ENCODE data around the gene BTG2. TPM values are rescaled to one million over a fixed set of nuclear protein-coding genes. Genes with fewer than 3 reads are reported as not detected.
A peak's percentile ranks its signal among the peaks of the same experiment; 100 is the strongest.

BTG2 gene
- total and polyA plus RNA-seq, 3 experiments from 2014 or later: 97.8 to 138 (median 102) TPM

- H3K27ac Mint-ChIP-seq: peak overlapping the region; percentile 98 to 100 (median 99)
- peak overlapping the region; percentile 98 for H3K27ac ChIP-seq (ENCODE audit: low read depth, low read length)
- H3K36me3 Mint-ChIP-seq: peaks cover 22 to 40% (median 24%) of the 10 kb centered on the region in 3 donors
- peak in 1 of 5 donors; percentile 48 for DNase-seq
- CTCF ChIA-PET: interaction anchor here (1.0 to 9.0 kb wide), 6 partner anchors 9 to 37 kb away, joined by 4 to 116 read pairs (median 84); no protein-coding TSS in a partner anchor
- peak overlapping the region; percentile 87 to 99 (median 97) for H3K4me3 Mint-ChIP-seq
- peaks cover 0 to 12% of the 10 kb centered on the region in 2 donors for H3K27me3 Mint-ChIP-seq
- POLR2A ChIA-PET: interaction anchor here (0.6 to 9.2 kb wide), 6 partner anchors 15 to 461 kb away, joined by 3 to 261 read pairs (median 4); partner anchors contain the start of gene LAX1
- H3K27me3 ChIP-seq (ENCODE audit: insufficient read depth, low read length, poor library complexity, severe bottlenecking): no peaks in the 10 kb centered on the region
- H3K4me1 ChIP-seq (ENCODE audit: insufficient read depth, low read length): peaks cover 34% of the 10 kb centered on the region
- H3K9me3 Mint-ChIP-seq: no peaks in the 10 kb centered on the region
- peaks cover 25% of the 10 kb centered on the region for H3K36me3 ChIP-seq (ENCODE audit: insufficient read depth, low read length)
- H3K4me3 ChIP-seq (ENCODE audit: low read length): peak overlapping the region; percentile 71
- H3K9me3 ChIP-seq (ENCODE audit: low read length): no peaks in the 10 kb centered on the region
- H3K4me1 Mint-ChIP-seq: peaks cover 52 to 58% (median 52%) of the 10 kb centered on the region in 3 donors
Measured at GRCh38 chr1:203304391-203304918, 864 bp upstream of the BTG2 start.

DNA sequence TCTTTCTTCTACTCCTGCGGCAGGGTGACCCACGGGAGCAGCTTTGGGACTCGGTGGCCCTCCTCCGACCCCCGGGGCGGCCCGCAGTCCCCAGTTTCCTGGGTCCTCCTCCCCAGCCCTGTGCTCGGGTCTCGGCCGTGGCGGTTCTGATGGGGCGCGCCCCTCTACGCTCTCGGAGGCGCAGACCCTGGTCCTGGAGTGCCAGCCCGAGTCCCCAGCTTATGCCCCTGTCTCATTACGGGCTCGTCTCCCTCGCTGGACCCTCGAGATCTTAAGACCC is 430 bp downstream of the BTG2 start:
- Histone ChIP-seq H3K27me3 (ENCODE audit: insufficient read depth, low read length, poor library complexity, severe bottlenecking) (no peaks in the 10 kb centered on the region), H3K4me1 (ENCODE audit: insufficient read depth, low read length) (peaks cover 45% of the 10 kb centered on the region), H3K27ac (ENCODE audit: low read depth, low read length) (peak overlapping the region; percentile 98), H3K36me3 (ENCODE audit: insufficient read depth, low read length) (peaks cover 36% of the 10 kb centered on the region), H3K4me3 (ENCODE audit: low read length) (peak overlapping the region; percentile 92), H3K9me3 (ENCODE audit: low read length) (no peaks in the 10 kb centered on the region)
- Mint-ChIP-seq H3K4me1 (peaks cover 57 to 65% (median 61%) of the 10 kb centered on the region in 3 donors), H3K4me3 (peak overlapping the region; percentile 92 to 99 (median 98)), H3K27ac (peak overlapping the region; percentile 96 to 100 (median 98)), H3K9me3 (no peaks in the 10 kb centered on the region), H3K36me3 (peaks cover 22 to 52% (median 31%) of the 10 kb centered on the region in 3 donors), H3K27me3 (peaks cover 0 to 14% of the 10 kb centered on the region in 2 donors)
- ChIA-PET POLR2A (interaction anchor here (1.1 to 9.2 kb wide), 8 partner anchors 11 to 35 kb away, joined by 3 to 261 read pairs (median 13); no protein-coding TSS in a partner anchor), CTCF (interaction anchor here (0.8 to 9.0 kb wide), 10 partner anchors 10 to 41 kb away, joined by 3 to 116 read pairs (median 48); no protein-coding TSS in a partner anchor)
- DNase-seq: no peak

DNA sequence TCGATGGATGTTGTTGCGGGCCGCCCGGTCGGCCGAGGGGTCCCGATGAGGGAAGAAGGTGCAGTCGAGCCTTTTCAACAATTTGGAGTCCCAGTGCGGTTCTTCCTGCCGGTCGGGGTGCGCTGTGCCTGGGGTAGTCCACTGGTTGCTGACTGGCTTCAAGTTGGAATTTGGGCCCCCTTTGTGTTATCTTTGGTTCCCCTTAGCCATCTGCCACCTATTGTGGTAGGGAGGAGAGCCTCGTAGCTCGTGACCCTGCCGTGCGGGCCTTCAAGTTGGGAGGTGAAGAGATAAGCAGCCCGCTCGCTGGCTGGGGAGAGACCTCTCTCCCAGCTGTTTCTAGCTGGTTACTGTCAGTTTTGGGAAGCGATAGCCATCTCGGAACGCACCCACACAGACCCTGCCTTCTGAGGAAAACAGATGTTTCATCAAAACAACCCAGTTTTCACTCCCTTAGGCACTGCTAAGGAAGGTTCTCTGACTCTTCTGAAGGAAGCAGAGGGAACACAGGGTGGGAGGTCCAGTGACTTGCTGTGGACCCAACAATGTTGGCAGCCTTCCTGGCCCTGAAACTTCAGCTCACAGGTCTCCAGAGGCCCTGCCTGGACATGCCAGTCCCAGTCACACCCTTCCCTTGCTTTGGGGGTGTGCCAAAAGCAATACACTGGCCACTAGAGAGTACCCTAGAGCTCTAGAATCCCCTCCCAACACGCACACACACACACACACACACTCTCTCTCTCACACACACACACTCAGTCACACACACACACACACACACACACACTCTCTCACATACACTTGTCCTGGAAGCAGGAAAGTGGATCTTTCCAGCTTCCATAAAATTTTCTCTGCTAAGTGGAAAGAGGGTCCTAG is 1.0 kb downstream of the BTG2 start:
- peaks cover 0 to 14% of the 10 kb centered on the region in 2 donors for H3K27me3 Mint-ChIP-seq
- peak in 4 of 5 donors; percentile 29 to 64 (median 52) for DNase-seq
- ChIA-PET CTCF (interaction anchor here (0.8 to 9.0 kb wide), 17 partner anchors 8 to 41 kb away, joined by 3 to 116 read pairs (median 10); no protein-coding TSS in a partner anchor), POLR2A (interaction anchor here (1.0 to 9.2 kb wide), 9 partner anchors 11 to 36 kb away, joined by 3 to 261 read pairs (median 12); no protein-coding TSS in a partner anchor)
- no peaks in the 10 kb centered on the region for H3K9me3 Mint-ChIP-seq
- Histone ChIP-seq H3K36me3 (ENCODE audit: insufficient read depth, low read length) (peaks cover 38% of the 10 kb centered on the region), H3K4me3 (ENCODE audit: low read length) (peak overlapping the region; percentile 92), H3K27ac (ENCODE audit: low read depth, low read length) (peak overlapping the region; percentile 98), H3K27me3 (ENCODE audit: insufficient read depth, low read length, poor library complexity, severe bottlenecking) (no peaks in the 10 kb centered on the region), H3K4me1 (ENCODE audit: insufficient read depth, low read length) (peaks cover 50% of the 10 kb centered on the region), H3K9me3 (ENCODE audit: low read length) (no peaks in the 10 kb centered on the region)
- peak overlapping the region; percentile 96 to 100 (median 98) for H3K27ac Mint-ChIP-seq
- peaks cover 63 to 70% (median 66%) of the 10 kb centered on the region in 3 donors for H3K4me1 Mint-ChIP-seq
- H3K36me3 Mint-ChIP-seq: peaks cover 22 to 57% (median 31%) of the 10 kb centered on the region in 3 donors
- peak overlapping the region; percentile 92 to 99 (median 98) for H3K4me3 Mint-ChIP-seq

DNA sequence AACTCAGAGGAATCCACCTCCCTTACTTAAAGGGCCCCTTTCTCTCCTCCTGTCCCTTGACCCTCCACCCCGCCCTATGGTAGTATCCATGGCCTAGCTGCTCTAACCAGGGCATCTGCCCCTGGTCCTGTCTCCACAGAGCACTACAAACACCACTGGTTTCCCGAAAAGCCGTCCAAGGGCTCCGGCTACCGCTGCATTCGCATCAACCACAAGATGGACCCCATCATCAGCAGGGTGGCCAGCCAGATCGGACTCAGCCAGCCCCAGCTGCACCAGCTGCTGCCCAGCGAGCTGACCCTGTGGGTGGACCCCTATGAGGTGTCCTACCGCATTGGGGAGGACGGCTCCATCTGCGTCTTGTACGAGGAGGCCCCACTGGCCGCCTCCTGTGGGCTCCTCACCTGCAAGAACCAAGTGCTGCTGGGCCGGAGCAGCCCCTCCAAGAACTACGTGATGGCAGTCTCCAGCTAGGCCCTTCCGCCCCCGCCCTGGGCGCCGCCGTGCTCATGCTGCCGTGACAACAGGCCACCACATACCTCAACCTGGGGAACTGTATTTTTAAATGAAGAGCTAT is 1.7 kb downstream of the BTG2 start:
- Histone ChIP-seq H3K27ac (ENCODE audit: low read depth, low read length) (peak overlapping the region; percentile 98), H3K9me3 (ENCODE audit: low read length) (no peaks in the 10 kb centered on the region), H3K27me3 (ENCODE audit: insufficient read depth, low read length, poor library complexity, severe bottlenecking) (no peaks in the 10 kb centered on the region), H3K4me3 (ENCODE audit: low read length) (peak overlapping the region; percentile 92), H3K4me1 (ENCODE audit: insufficient read depth, low read length) (peaks cover 57% of the 10 kb centered on the region), H3K36me3 (ENCODE audit: insufficient read depth, low read length) (peaks cover 46% of the 10 kb centered on the region)
- Mint-ChIP-seq H3K4me1 (peaks cover 69 to 76% (median 70%) of the 10 kb centered on the region in 3 donors), H3K27ac (peak overlapping the region; percentile 96 to 100 (median 98)), H3K27me3 (peaks cover 0 to 14% of the 10 kb centered on the region in 2 donors), H3K9me3 (no peaks in the 10 kb centered on the region), H3K4me3 (peak overlapping the region; percentile 92 to 99 (median 98)), H3K36me3 (peaks cover 22 to 62% (median 31%) of the 10 kb centered on the region in 3 donors)
- ChIA-PET CTCF (interaction anchor here (1.0 to 9.0 kb wide), 16 partner anchors 9 to 40 kb away, joined by 3 to 116 read pairs (median 11); no protein-coding TSS in a partner anchor), POLR2A (interaction anchor here (0.9 to 9.2 kb wide), 10 partner anchors 10 to 37 kb away, joined by 3 to 261 read pairs (median 11); no protein-coding TSS in a partner anchor)
- DNase-seq: peak; percentile 18 to 77 (median 34)

DNA sequence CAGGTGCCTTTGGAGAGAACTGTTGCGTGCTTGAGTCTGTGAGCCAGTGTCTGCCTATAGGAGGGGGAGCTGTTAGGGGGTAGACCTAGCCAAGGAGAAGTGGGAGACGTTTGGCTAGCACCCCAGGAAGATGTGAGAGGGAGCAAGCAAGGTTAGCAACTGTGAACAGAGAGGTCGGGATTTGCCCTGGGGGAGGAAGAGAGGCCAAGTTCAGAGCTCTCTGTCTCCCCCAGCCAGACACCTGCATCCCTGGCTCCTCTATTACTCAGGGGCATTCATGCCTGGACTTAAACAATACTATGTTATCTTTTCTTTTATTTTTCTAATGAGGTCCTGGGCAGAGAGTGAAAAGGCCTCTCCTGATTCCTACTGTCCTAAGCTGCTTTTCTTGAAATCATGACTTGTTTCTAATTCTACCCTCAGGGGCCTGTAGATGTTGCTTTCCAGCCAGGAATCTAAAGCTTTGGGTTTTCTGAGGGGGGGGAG is 2.4 kb downstream of the BTG2 start:
- H3K4me1 Mint-ChIP-seq: peaks cover 66 to 73% (median 72%) of the 10 kb centered on the region in 3 donors
- peak overlapping the region; percentile 92 to 99 (median 98) for H3K4me3 Mint-ChIP-seq
- Histone ChIP-seq H3K9me3 (ENCODE audit: low read length) (no peaks in the 10 kb centered on the region), H3K27me3 (ENCODE audit: insufficient read depth, low read length, poor library complexity, severe bottlenecking) (no peaks in the 10 kb centered on the region), H3K36me3 (ENCODE audit: insufficient read depth, low read length) (peaks cover 46% of the 10 kb centered on the region), H3K4me3 (ENCODE audit: low read length) (peak overlapping the region; percentile 60), H3K4me1 (ENCODE audit: insufficient read depth, low read length) (peaks cover 59% of the 10 kb centered on the region), H3K27ac (ENCODE audit: low read depth, low read length) (peak overlapping the region; percentile 39)
- no peaks in the 10 kb centered on the region for H3K9me3 Mint-ChIP-seq
- POLR2A ChIA-PET: interaction anchor here (0.7 to 9.2 kb wide), 9 partner anchors 10 to 390 kb away, joined by 3 to 261 read pairs (median 12); no protein-coding TSS in a partner anchor
- H3K27ac Mint-ChIP-seq: peak overlapping the region; percentile 83 to 100 (median 98)
- CTCF ChIA-PET: interaction anchor here (1.0 to 9.0 kb wide), 15 partner anchors 9 to 40 kb away, joined by 4 to 116 read pairs (median 13); no protein-coding TSS in a partner anchor
- peaks cover 22 to 62% (median 31%) of the 10 kb centered on the region in 3 donors for H3K36me3 Mint-ChIP-seq
- DNase-seq: peak in 1 of 5 donors; percentile 12
- H3K27me3 Mint-ChIP-seq: peaks cover 0 to 14% of the 10 kb centered on the region in 2 donors

GRCh38 chr1:203308328-203308922 is 3.1 kb downstream of the BTG2 start:
- POLR2A ChIA-PET: interaction anchor here (2.4 to 9.2 kb wide), 6 partner anchors 9 to 36 kb away, joined by 10 to 261 read pairs (median 17); no protein-coding TSS in a partner anchor
- Mint-ChIP-seq H3K36me3 (peaks cover 22 to 62% (median 31%) of the 10 kb centered on the region in 3 donors), H3K27me3 (peaks cover 0 to 14% of the 10 kb centered on the region in 2 donors), H3K27ac (peak overlapping the region; percentile 88 to 100 (median 98)), H3K9me3 (no peaks in the 10 kb centered on the region), H3K4me1 (peaks cover 61 to 72% (median 70%) of the 10 kb centered on the region in 3 donors), H3K4me3 (peak overlapping the region; percentile 92 to 99 (median 98))
- H3K9me3 ChIP-seq (ENCODE audit: low read length): no peaks in the 10 kb centered on the region
- no peak overlapping the region for H3K27ac ChIP-seq (ENCODE audit: low read depth, low read length)
- H3K4me3 ChIP-seq (ENCODE audit: low read length): peak overlapping the region; percentile 60
- peaks cover 59% of the 10 kb centered on the region for H3K4me1 ChIP-seq (ENCODE audit: insufficient read depth, low read length)
- no peaks in the 10 kb centered on the region for H3K27me3 ChIP-seq (ENCODE audit: insufficient read depth, low read length, poor library complexity, severe bottlenecking)
- peaks cover 46% of the 10 kb centered on the region for H3K36me3 ChIP-seq (ENCODE audit: insufficient read depth, low read length)
- CTCF ChIA-PET: interaction anchor here (1.1 to 9.0 kb wide), 14 partner anchors 8 to 41 kb away, joined by 3 to 116 read pairs (median 24); no protein-coding TSS in a partner anchor
- peak in 1 of 5 donors; percentile 13 for DNase-seq
